ENCODE results near the gene MITF.

MITF gene

DNA sequence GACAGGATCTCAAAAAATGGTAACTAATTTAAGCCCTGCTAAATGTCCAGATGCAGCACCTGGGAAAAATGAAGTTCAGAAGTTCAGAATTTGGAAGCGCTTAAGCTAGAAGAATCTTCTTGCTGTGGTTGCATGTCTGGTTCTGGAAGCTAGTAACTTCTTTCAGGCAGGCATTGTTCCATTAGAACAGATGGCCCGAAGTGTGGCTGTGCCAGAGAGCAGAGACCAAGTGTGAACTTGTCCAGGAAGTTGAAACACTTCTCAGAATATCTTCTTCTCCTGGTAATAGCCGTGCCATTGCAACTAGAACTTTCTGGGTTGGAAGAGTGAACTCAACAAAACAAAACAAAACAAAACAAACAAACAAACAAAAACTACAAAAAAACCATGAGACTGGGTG, 80.0 kb downstream of the MITF start:
- Mint-ChIP-seq H3K27ac (no peak overlapping the region), H3K27me3 (no peaks in the 10 kb centered on the region), H3K9me3 (no peaks in the 10 kb centered on the region), H3K4me1 (no peaks in the 10 kb centered on the region), H3K4me3 (no peak overlapping the region)
- no peak for ATAC-seq
- no peak for DNase-seq

DNA sequence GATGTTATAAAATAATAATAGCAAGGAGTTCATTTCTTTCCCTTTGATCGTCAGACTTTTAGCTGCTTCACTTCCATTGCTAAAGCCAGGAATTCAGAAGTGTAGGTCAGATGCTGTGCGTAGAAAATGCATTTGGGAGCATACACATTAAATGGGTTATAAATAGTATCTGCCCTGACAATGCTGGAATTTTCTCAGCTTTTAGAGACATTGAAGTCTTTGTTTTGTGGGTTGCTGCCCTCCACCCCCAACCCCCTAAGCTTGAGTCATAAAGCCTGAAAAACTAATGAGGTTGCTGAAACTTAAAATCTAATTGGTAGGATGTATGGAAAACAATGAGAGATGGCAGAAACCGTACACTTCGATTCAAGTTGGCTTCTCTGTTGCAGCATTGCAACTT, 81.9 kb downstream of the MITF start:
- Mint-ChIP-seq H3K27me3 (no peaks in the 10 kb centered on the region), H3K4me1 (no peaks in the 10 kb centered on the region), H3K27ac (no peak overlapping the region), H3K9me3 (no peaks in the 10 kb centered on the region), H3K4me3 (no peak overlapping the region)
- no peak for ATAC-seq
- DNase-seq: no peak

- no peak for DNase-seq
- no peaks in the 10 kb centered on the region for H3K9me3 Mint-ChIP-seq
- H3K27ac Mint-ChIP-seq: no peak overlapping the region
- ATAC-seq: no peak
- no peaks in the 10 kb centered on the region for H3K27me3 Mint-ChIP-seq
- H3K4me3 Mint-ChIP-seq: no peak overlapping the region
- H3K4me1 Mint-ChIP-seq: no peaks in the 10 kb centered on the region
Measured at GRCh38 chr3:69823743-69824142, 84.5 kb downstream of the MITF start.

- no peaks in the 10 kb centered on the region for H3K4me1 Mint-ChIP-seq
- H3K27ac Mint-ChIP-seq: no peak overlapping the region
- DNase-seq (no peak), ATAC-seq (no peak)
- H3K9me3 Mint-ChIP-seq: no peaks in the 10 kb centered on the region
- H3K27me3 Mint-ChIP-seq: no peaks in the 10 kb centered on the region
- no peak overlapping the region for H3K4me3 Mint-ChIP-seq
Measured at GRCh38 chr3:69825446-69825845, 86.2 kb downstream of the MITF start.

- Mint-ChIP-seq H3K4me3 (no peak overlapping the region), H3K9me3 (no peaks in the 10 kb centered on the region), H3K27ac (no peak overlapping the region), H3K27me3 (no peaks in the 10 kb centered on the region), H3K4me1 (no peaks in the 10 kb centered on the region)
- ATAC-seq (no peak), DNase-seq (no peak)
Measured at GRCh38 chr3:69827127-69827526, 87.9 kb downstream of the MITF start.

DNA sequence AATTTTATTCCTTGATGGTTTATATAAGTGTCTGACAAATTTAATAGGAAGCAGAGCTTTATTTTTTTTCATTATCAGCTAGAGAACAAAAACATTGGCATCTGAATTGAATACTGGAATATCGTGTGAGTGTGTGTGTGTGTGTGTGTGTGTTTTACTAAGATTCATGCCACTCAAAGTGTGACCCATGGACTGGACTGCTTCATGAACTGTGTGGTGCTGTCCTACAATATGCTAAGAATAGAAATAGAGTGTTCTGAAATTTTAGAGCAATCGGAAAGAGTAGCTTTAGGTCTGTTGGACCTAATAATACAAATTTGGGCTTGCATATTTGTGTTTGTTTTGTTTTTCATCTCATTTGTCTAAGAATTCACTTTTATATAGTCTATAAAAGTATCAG, 89.6 kb downstream of the MITF start:
- no peak overlapping the region for H3K4me3 Mint-ChIP-seq
- no peak overlapping the region for H3K27ac Mint-ChIP-seq
- DNase-seq (no peak), ATAC-seq (no peak)
- H3K27me3 Mint-ChIP-seq: no peaks in the 10 kb centered on the region
- peaks cover 0 to 16% of the 10 kb centered on the region in 2 donors for H3K9me3 Mint-ChIP-seq
- H3K4me1 Mint-ChIP-seq: no peaks in the 10 kb centered on the region

GRCh38 chr3:69830147-69830546, 90.9 kb downstream of the MITF start:
- Mint-ChIP-seq H3K4me1 (no peaks in the 10 kb centered on the region), H3K9me3 (peaks cover 5 to 25% of the 10 kb centered on the region in 2 donors), H3K27ac (no peak overlapping the region), H3K27me3 (no peaks in the 10 kb centered on the region), H3K4me3 (no peak overlapping the region)
- ATAC-seq (no peak), DNase-seq (no peak)

GRCh38 chr3:69831737-69832136, 92.5 kb downstream of the MITF start:
- peaks cover 5 to 33% of the 10 kb centered on the region in 2 donors for H3K9me3 Mint-ChIP-seq
- no peaks in the 10 kb centered on the region for H3K4me1 Mint-ChIP-seq
- H3K27me3 Mint-ChIP-seq: no peaks in the 10 kb centered on the region
- no peak for DNase-seq
- no peak for ATAC-seq
- H3K27ac Mint-ChIP-seq: no peak overlapping the region
- H3K4me3 Mint-ChIP-seq: no peak overlapping the region

- DNase-seq: no peak
- H3K4me1 Mint-ChIP-seq: no peaks in the 10 kb centered on the region
- H3K27ac Mint-ChIP-seq: no peak overlapping the region
- no peak for ATAC-seq
- no peak overlapping the region for H3K4me3 Mint-ChIP-seq
- no peaks in the 10 kb centered on the region for H3K27me3 Mint-ChIP-seq
- peaks cover 5 to 33% of the 10 kb centered on the region in 2 donors for H3K9me3 Mint-ChIP-seq
Measured at GRCh38 chr3:69833591-69833990, 94.3 kb downstream of the MITF start.

- Mint-ChIP-seq H3K27me3 (no peaks in the 10 kb centered on the region), H3K9me3 (peaks cover 10 to 23% of the 10 kb centered on the region in 2 donors), H3K27ac (no peak overlapping the region)
Measured at GRCh38 chr3:69838217-69838616, 99.0 kb downstream of the MITF start.

GRCh38 chr3:69838696-69839515, 99.6 kb downstream of the MITF start:
- H3K27me3 Mint-ChIP-seq: no peaks in the 10 kb centered on the region
- H3K27ac Mint-ChIP-seq: no peak overlapping the region
- H3K9me3 Mint-ChIP-seq: peaks cover 10 to 16% of the 10 kb centered on the region in 2 donors
- ATAC-seq: no peak
- DNase-seq: no peak
- H3K4me1 Mint-ChIP-seq: no peaks in the 10 kb centered on the region
- no peak overlapping the region for H3K4me3 Mint-ChIP-seq

More at GRCh38 chr3:69838217-69838616, 99.0 kb downstream of the MITF start:
- no peak for ATAC-seq
- Mint-ChIP-seq H3K4me1 (no peaks in the 10 kb centered on the region), H3K4me3 (no peak overlapping the region)
- DNase-seq: no peak

GRCh38 chr3:69842351-69842750, 103.1 kb downstream of the MITF start:
- DNase-seq (no peak), ATAC-seq (no peak)
- Mint-ChIP-seq H3K9me3 (peaks cover 0 to 5% of the 10 kb centered on the region in 2 donors), H3K4me1 (no peaks in the 10 kb centered on the region), H3K27ac (no peak overlapping the region), H3K4me3 (no peak overlapping the region), H3K27me3 (no peaks in the 10 kb centered on the region)

DNA sequence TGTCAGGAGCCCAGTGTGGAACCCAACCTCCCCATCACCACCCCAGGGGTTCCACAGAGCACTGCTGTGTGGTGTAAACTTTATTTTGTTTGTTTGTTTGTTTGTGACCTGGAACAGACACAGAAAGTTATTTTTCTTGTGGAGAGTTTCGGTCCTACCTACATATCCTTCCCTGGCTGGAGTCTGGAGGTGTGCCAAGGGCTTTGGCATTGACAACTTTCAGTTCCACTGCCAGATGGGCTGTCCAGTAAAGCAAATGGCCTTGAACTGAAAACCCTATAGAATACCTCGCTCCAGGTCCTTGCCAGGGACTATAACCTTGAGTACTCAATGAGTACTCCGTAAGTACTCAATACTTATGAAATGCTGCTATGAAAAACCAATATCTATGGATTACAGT, 103.5 kb downstream of the MITF start:
- DNase-seq (no peak), ATAC-seq (no peak)
- H3K4me3 Mint-ChIP-seq: no peak overlapping the region
- H3K27me3 Mint-ChIP-seq: no peaks in the 10 kb centered on the region
- H3K4me1 Mint-ChIP-seq: no peaks in the 10 kb centered on the region
- H3K27ac Mint-ChIP-seq: no peak overlapping the region
- peaks cover 0 to 5% of the 10 kb centered on the region in 2 donors for H3K9me3 Mint-ChIP-seq

- H3K27ac Mint-ChIP-seq: no peak overlapping the region
- ATAC-seq: no peak
- no peak for DNase-seq
- H3K27me3 Mint-ChIP-seq: no peaks in the 10 kb centered on the region
- peaks cover 0 to 5% of the 10 kb centered on the region in 2 donors for H3K9me3 Mint-ChIP-seq
- no peaks in the 10 kb centered on the region for H3K4me1 Mint-ChIP-seq
- H3K4me3 Mint-ChIP-seq: no peak overlapping the region
Measured at GRCh38 chr3:69844706-69845105, 105.4 kb downstream of the MITF start.

- no peak for ATAC-seq
- H3K27ac Mint-ChIP-seq: no peak overlapping the region
Measured at GRCh38 chr3:69847303-69847702, 108.0 kb downstream of the MITF start.

GRCh38 chr3:69848113-69848512, 108.8 kb downstream of the MITF start:
- Mint-ChIP-seq H3K27me3 (no peaks in the 10 kb centered on the region), H3K9me3 (no peaks in the 10 kb centered on the region), H3K27ac (no peak overlapping the region), H3K4me3 (no peak overlapping the region), H3K4me1 (no peaks in the 10 kb centered on the region)
- ATAC-seq: no peak
- DNase-seq: no peak

More at GRCh38 chr3:69847303-69847702, 108.0 kb downstream of the MITF start:
- no peaks in the 10 kb centered on the region for H3K4me1 Mint-ChIP-seq
- no peaks in the 10 kb centered on the region for H3K27me3 Mint-ChIP-seq
- no peak for DNase-seq
- peaks cover 0 to under 1% of the 10 kb centered on the region in 2 donors for H3K9me3 Mint-ChIP-seq
- no peak overlapping the region for H3K4me3 Mint-ChIP-seq

- Mint-ChIP-seq H3K27me3 (no peaks in the 10 kb centered on the region), H3K4me3 (no peak overlapping the region), H3K4me1 (no peaks in the 10 kb centered on the region), H3K27ac (no peak overlapping the region), H3K9me3 (no peaks in the 10 kb centered on the region)
- no peak for DNase-seq
- ATAC-seq: no peak
Measured at GRCh38 chr3:69850849-69851248, 111.6 kb downstream of the MITF start.

Data from stimulated activated naive CD8-positive, alpha-beta T cell treated with anti-CD3 and anti-CD28 coated beads, Interleukin-15, amount 100 ng/mL, for 72 hours (primary cell).